Right ventricle myocardium superior (tissue), 1 donor: ENCODE results near the gene ASPN. TPM values are rescaled to one million over a fixed set of nuclear protein-coding genes. Genes with fewer than 3 reads are reported as not detected.
A peak's percentile ranks its signal among the peaks of the same experiment; 100 is the strongest.

Source experiments
- ATAC-seq: fragments of 200-7000 bp; cut with Tn5 transposase; one replicate; pipeline ENCODE4 v1.9.1; 2020; ENCODE audit warnings: mild to moderate bottlenecking; ENCODE audit not compliant: poor library complexity
- DNase-seq: peaks from one replicate; pipeline ENCODE4 v3.0.0-alpha.2; 2020
- intact Hi-C: fragments of 100-400 bp; cut with DNase I; formaldehyde crosslinking; loops from one replicate; pipeline ENCODE4 v1.11.2; 2022
- total RNA-seq: library from RNA; stranded (reverse); fragmentation: NEBNext Ultra II Directional; extraction: Animal tissue kit (Norgen Biotek cat#: 25700); gene quantifications from one replicate; pipeline ENCODE4 v1.2.1, GENCODE V29; 2021
- donor health status: DM: no; HTN: yes; CAD: no; lungs with severe emphysema.

ASPN gene
- total RNA-seq, 1 donor from 2014 or later = 4.8 TPM

GRCh38 chr9:92480986-92481633 lies 1.2 kb downstream of the ASPN start:
- intact Hi-C loops = no loop called here
- ATAC-seq (peak; percentile 38), DNase-seq (no peak)

GRCh38 chr9:92480291-92480771 lies 2.0 kb downstream of the ASPN start:
- peak; percentile 38 for ATAC-seq
- intact Hi-C loops = no loop called here
- no peak for DNase-seq

GRCh38 chr9:92479346-92479745 lies 3.0 kb downstream of the ASPN start:
- no peak for ATAC-seq
- intact Hi-C loops = no loop called here

GRCh38 chr9:92478783-92479182 lies 3.5 kb downstream of the ASPN start:
- intact Hi-C loops = no loop called here
- ATAC-seq (no peak), DNase-seq (no peak)

More at GRCh38 chr9:92479346-92479745, 3.0 kb downstream of the ASPN start:
- DNase-seq = no peak

GRCh38 chr9:92476962-92477361 lies 5.3 kb downstream of the ASPN start:
- intact Hi-C loops = no loop called here
- DNase-seq (no peak), ATAC-seq (no peak)

- no peak for ATAC-seq
- DNase-seq = no peak
- intact Hi-C loops = no loop called here
Measured at GRCh38 chr9:92474587-92474986, 7.7 kb downstream of the ASPN start.

GRCh38 chr9:92468206-92468605 lies 14.1 kb downstream of the ASPN start:
- intact Hi-C loops = no loop called here
- ATAC-seq = no peak

GRCh38 chr9:92467511-92467910 lies 14.8 kb downstream of the ASPN start:
- ATAC-seq = no peak
- intact Hi-C loops = no loop called here
- no peak for DNase-seq

More at GRCh38 chr9:92468206-92468605, 14.1 kb downstream of the ASPN start:
- no peak for DNase-seq

GRCh38 chr9:92467041-92467440 lies 15.3 kb downstream of the ASPN start:
- intact Hi-C loops = no loop called here
- DNase-seq = no peak
- ATAC-seq = no peak

GRCh38 chr9:92463984-92464383 lies 18.3 kb downstream of the ASPN start:
- intact Hi-C loops = no loop called here
- DNase-seq (no peak), ATAC-seq (peak; percentile 67)

GRCh38 chr9:92463387-92463786 lies 18.9 kb downstream of the ASPN start:
- DNase-seq (no peak), ATAC-seq (no peak)
- intact Hi-C loops = no loop called here

- DNase-seq (no peak), ATAC-seq (no peak)
- intact Hi-C loops = no loop called here
Measured at GRCh38 chr9:92457576-92457975, 24.7 kb downstream of the ASPN start.

- DNase-seq (no peak), ATAC-seq (no peak)
- intact Hi-C loops = no loop called here
Measured at GRCh38 chr9:92455217-92455616, 27.1 kb downstream of the ASPN start.

GRCh38 chr9:92446536-92446935 lies 35.8 kb downstream of the ASPN start:
- no peak for DNase-seq
- no peak for ATAC-seq
- intact Hi-C loops = no loop called here

GRCh38 chr9:92444841-92445240 lies 37.5 kb downstream of the ASPN start:
- intact Hi-C loops = no loop called here
- DNase-seq (no peak), ATAC-seq (no peak)

- DNase-seq (no peak), ATAC-seq (no peak)
- intact Hi-C loops = no loop called here
Measured at GRCh38 chr9:92440751-92441046, 41.6 kb downstream of the ASPN start.

GRCh38 chr9:92439921-92440750 lies 42.2 kb downstream of the ASPN start:
- DNase-seq (no peak), ATAC-seq (no peak)
- intact Hi-C loops = loop anchor here (10.0 kb wide), 2 partner anchors 95 to 305 kb away; no protein-coding TSS in a partner anchor

- intact Hi-C loops = loop anchor here (10.0 kb wide), 2 partner anchors 94 to 304 kb away; no protein-coding TSS in a partner anchor
- ATAC-seq = no peak
- DNase-seq = no peak
Measured at GRCh38 chr9:92438900-92439526, 43.3 kb downstream of the ASPN start.

GRCh38 chr9:92435263-92435662 lies 47.0 kb downstream of the ASPN start:
- ATAC-seq (no peak), DNase-seq (no peak)
- intact Hi-C loops = loop anchor here (10.0 kb wide), 2 partner anchors 90 to 300 kb away; no protein-coding TSS in a partner anchor
